Lung (tissue), 12 donors: ENCODE measurements around the gene OXSR1. TPM values are rescaled to one million over a fixed set of nuclear protein-coding genes. Genes with fewer than 3 reads are reported as not detected.

Experiments used
- ATAC-seq: fragments of 200-7000 bp; cut with Tn5 transposase; one replicate; pipeline ENCODE4 v1.9.1; 2020; ENCODE audit warnings: moderate number of reproducible peaks; ENCODE audit not compliant: insufficient read depth, low FRiP score
- DNase-seq, 3 donors: peaks; one replicate each; pipeline ENCODE4 v3.0.0-alpha.2; 2013 to 2017
- H3K27ac ChIP-seq, 2 donors: one replicate each; pipeline ENCODE4 v1.5.1; 2013; ENCODE audit warnings: mild to moderate bottlenecking in 2 of 2, moderate library complexity in 2 of 2, control low read depth in 1 of 2, inconsistent platforms in 1 of 2, low read depth in 1 of 2, low read length in 1 of 2
- H3K27me3 ChIP-seq, 3 donors: one replicate each; pipeline ENCODE4 v1.5.1; 2013; ENCODE audit warnings: low read length in 2 of 3; ENCODE audit not compliant: control insufficient read depth in 3 of 3, insufficient read depth in 3 of 3
- H3K36me3 ChIP-seq, 4 donors: one replicate each; pipeline ENCODE4 v1.5.1; 2013; ENCODE audit warnings: low read length in 4 of 4, mild to moderate bottlenecking in 1 of 4, moderate library complexity in 1 of 4; ENCODE audit not compliant: control insufficient read depth in 4 of 4, insufficient read depth in 4 of 4
- H3K4me1 ChIP-seq, 5 donors: one replicate each; pipeline ENCODE4 v1.5.1; 2013; ENCODE audit warnings: low read length in 5 of 5, mild to moderate bottlenecking in 2 of 5, moderate library complexity in 1 of 5; ENCODE audit not compliant: control insufficient read depth in 5 of 5, insufficient read depth in 5 of 5
- H3K4me3 ChIP-seq: one replicate; pipeline ENCODE4 v1.5.1; 2013; ENCODE audit warnings: mild to moderate bottlenecking, control low read depth, moderate library complexity
- H3K9ac ChIP-seq, 2 donors: one replicate each; pipeline ENCODE4 v1.5.1; 2013; ENCODE audit warnings: low read length in 2 of 2, control low read depth in 1 of 2; ENCODE audit not compliant: insufficient read depth in 1 of 2
- H3K9me3 ChIP-seq, 4 donors: one replicate each; pipeline ENCODE4 v1.5.1; 2013; ENCODE audit warnings: low read length in 3 of 4, mild to moderate bottlenecking in 1 of 4, moderate library complexity in 1 of 4; ENCODE audit not compliant: control insufficient read depth in 4 of 4, insufficient read depth in 3 of 4
- WGBS, 2 donors: extraction: QIAGEN DNeasy Blood & Tissue Kit; methylation state at CpG; one replicate each; pipeline ENCODE4 v1.1.7; 2013; 5-methylcytosine and 5-hydroxymethylcytosine counted together
- polyA plus RNA-seq, 2 donors: library from polyadenylated mRNA; stranded (reverse); fragments of 200-250 nt; gene quantifications; one replicate each; pipeline ENCODE4 v1.2.1, GENCODE V29; 2013
- total RNA-seq, 2 donors: library from RNA; depleted of rRNA in 1 of 2; stranded (reverse); fragments of >200 nt in 1 of 2; gene quantifications; one replicate each; pipeline ENCODE4 v1.2.1, GENCODE V29; 2014 to 2021
- TF ChIP-seq, protein P1 (sequence below): IDR thresholded peaks from 2 replicates; pipeline ENCODE4 v1.5.1; 2012; ENCODE audit warnings: mild to moderate bottlenecking; ENCODE audit errors: control extremely low read depth, extremely low read depth
- donor health status: control.
- donor health status: control.
- donor health status: Bipolar disorder and iron deficiency.
- donor health status: healthy.
- donor health status: DM: yes; HTN: yes; CAD: no.

OXSR1 gene
- total and polyA plus RNA-seq, 4 donors: 11.9 to 38.9 (median 24.9) TPM

DNA sequence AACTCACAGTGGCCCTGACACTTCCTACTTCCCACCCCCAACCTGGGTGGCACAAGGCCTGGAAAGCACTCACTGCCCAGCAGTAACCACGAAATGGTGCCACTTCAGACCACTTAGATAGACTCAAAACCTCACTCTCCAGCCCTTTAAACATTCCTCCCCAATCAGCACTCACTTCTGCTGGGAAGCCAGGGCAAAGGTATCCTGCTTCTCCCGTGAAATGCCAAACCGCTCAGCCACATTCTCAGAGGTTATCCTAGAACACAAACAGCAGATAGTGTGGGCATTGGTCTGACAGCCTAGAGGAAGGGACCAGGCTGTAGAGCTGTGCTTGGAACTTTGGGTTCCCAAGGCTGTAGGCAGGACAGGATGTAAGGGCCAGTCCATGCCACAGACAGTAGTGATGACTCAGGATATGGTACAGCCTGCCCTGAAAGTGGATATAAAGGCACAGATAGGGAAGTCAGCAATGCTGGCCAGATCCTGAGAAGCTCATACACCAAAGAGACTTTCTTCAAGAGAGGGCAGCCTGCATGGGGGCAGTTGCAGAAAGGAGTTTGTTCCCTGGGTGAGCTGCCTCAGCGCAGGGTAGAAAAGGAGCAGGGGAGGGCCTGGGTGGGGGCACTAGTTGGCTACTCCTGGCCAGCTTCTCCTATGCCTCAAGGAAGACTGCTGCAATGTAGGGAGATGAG is 37.6 kb upstream of the OXSR1 start:
- Histone ChIP-seq H3K9me3 (no peaks in the 10 kb centered on the region), H3K9ac (no peak overlapping the region), H3K27me3 (no peaks in the 10 kb centered on the region), H3K36me3 (peaks cover 15 to 57% (median 45%) of the 10 kb centered on the region in 4 donors), H3K27ac (peak overlapping the region; percentile 6 to 70), H3K4me1 (peaks cover 0 to 12% (median 0%) of the 10 kb centered on the region in 5 donors), H3K4me3 (no peak overlapping the region)
- TF ChIP-seq, protein P1, sequence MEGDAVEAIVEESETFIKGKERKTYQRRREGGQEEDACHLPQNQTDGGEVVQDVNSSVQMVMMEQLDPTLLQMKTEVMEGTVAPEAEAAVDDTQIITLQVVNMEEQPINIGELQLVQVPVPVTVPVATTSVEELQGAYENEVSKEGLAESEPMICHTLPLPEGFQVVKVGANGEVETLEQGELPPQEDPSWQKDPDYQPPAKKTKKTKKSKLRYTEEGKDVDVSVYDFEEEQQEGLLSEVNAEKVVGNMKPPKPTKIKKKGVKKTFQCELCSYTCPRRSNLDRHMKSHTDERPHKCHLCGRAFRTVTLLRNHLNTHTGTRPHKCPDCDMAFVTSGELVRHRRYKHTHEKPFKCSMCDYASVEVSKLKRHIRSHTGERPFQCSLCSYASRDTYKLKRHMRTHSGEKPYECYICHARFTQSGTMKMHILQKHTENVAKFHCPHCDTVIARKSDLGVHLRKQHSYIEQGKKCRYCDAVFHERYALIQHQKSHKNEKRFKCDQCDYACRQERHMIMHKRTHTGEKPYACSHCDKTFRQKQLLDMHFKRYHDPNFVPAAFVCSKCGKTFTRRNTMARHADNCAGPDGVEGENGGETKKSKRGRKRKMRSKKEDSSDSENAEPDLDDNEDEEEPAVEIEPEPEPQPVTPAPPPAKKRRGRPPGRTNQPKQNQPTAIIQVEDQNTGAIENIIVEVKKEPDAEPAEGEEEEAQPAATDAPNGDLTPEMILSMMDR: no peak
- no peak for DNase-seq
- 83 to 89% methylated on average over 4 of the region's 4 CpGs for WGBS, 2 donors
- ATAC-seq: peak; percentile 74

DNA sequence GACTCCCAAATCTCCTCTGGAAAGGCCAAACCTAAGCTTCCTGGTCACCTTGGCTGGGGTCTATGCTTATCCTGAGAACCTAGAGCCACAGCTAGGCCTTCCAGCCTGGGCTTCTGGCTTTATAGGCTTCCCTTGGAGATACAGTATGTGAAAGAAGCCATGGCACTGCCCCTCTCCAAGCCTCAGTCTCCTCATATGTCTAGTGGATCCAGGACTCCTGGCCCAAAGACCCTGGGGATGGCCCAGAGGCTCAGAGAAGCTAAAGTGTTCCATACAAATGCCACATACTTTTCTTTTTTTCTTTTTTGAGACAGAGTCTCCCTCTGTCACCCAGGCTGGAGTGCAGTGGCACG is 37.1 kb upstream of the OXSR1 start:
- H3K9me3 ChIP-seq: no peaks in the 10 kb centered on the region
- ATAC-seq (no peak), DNase-seq (no peak)
- H3K9ac ChIP-seq: no peak overlapping the region
- H3K4me1 ChIP-seq: peaks cover 0 to 14% (median 0%) of the 10 kb centered on the region in 5 donors
- TF ChIP-seq, protein P1: no peak
- H3K4me3 ChIP-seq: no peak overlapping the region
- H3K27ac ChIP-seq: peak overlapping the region in 1 of 2 donors; percentile 70
- 93 to 96% methylated on average over 1 of the region's 1 CpG for WGBS, 2 donors
- H3K27me3 ChIP-seq: no peaks in the 10 kb centered on the region
- peaks cover 13 to 55% (median 43%) of the 10 kb centered on the region in 4 donors for H3K36me3 ChIP-seq

DNA sequence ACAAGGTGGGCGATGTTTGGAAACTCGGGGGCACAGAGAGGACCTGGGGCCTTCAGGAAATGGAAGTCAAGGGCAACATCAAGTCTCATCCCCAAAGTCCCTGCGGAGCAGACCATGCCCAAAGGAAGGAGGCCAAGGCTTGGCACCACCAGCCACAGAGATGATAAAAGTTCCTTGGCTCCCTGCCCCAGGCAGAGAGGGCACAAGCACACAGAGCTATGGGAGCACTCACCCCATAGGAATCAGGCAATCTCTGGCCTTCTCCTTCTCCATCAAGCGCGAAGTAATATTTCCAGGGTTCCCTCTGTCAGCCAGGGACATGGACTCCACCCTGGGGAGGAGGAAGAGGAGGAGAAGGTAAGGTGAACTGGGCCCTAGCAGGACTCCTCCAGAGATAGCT is 36.3 kb upstream of the OXSR1 start:
- TF ChIP-seq, protein P1: no peak

More for the DNA sequence above, 36.3 kb upstream of the OXSR1 start:
- 92 to 96% methylated on average over 5 of the region's 5 CpGs for WGBS, 2 donors
- Histone ChIP-seq H3K27ac (peak overlapping the region in 1 of 2 donors; percentile 26), H3K4me3 (no peak overlapping the region), H3K36me3 (peaks cover 13 to 61% (median 47%) of the 10 kb centered on the region in 4 donors), H3K9ac (no peak overlapping the region), H3K4me1 (peaks cover 0 to 19% (median 0%) of the 10 kb centered on the region in 5 donors), H3K27me3 (no peaks in the 10 kb centered on the region), H3K9me3 (no peaks in the 10 kb centered on the region)
- ATAC-seq: no peak
- no peak for DNase-seq
